Activated CD4-positive, alpha-beta T cell treated with anti-CD3 and anti-CD28 coated beads, Interleukin-2, amount 50 U/mL, for 24 hours (primary cell): Measurements from ENCODE around the gene C10orf120.

Experiments
- DNase-seq, 2 donors: peaks; one replicate each; pipeline ENCODE4 v3.0.0-alpha.2; 2020; ENCODE audit warnings: low read depth in 1 of 2, low spot score in 1 of 2

Gene C10orf120

GRCh38 chr10:122703483-122704448 lies 4.1 kb upstream of the C10orf120 start:
- DNase-seq, result peak in 1 of 2 donors; percentile 42

DNA sequence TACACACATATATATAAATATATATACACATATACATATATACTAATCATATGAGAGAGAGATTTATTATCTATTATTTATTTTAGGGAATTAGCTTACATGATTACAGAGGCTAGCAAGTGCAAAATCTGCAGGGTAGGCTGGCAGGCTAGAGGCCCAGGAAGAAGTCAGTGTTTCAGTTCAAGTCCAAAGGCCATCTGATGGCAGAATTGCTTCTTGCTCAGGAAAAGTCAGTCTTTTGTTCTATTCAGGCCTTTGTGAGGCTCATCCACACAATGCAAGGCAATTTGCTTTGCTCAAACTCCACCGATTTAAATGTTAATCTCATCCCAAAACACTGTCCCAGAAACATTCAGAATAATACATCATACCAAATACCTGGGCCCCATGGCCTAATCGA lies 2.6 kb upstream of the C10orf120 start:
- no peak for DNase-seq

- DNase-seq, result no peak
Measured at GRCh38 chr10:122701652-122702051, 2.0 kb upstream of the C10orf120 start.

GRCh38 chr10:122696687-122697086 lies 3.0 kb downstream of the C10orf120 start:
- no peak for DNase-seq

DNA sequence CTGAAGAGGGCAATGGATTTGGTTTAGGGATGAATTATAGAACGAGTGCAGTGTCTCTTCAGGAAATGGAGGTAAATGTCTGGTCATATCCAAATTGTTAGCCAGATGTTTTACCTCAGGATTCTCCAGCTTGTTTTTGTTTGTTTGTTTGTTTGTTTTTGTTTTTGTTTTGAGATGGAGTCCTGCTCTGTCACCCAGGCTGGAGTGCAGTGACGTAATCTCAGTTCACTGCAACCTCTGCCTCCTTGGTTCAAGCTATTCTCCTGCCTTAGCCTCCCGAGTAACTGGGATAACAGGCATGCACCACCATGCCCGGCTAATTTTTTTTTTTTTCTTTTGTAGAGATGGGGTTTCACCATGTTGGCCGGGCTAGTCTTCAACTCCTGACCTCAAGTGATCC lies 6.9 kb downstream of the C10orf120 start:
- no peak for DNase-seq

- DNase-seq, result no peak
Measured at GRCh38 chr10:122689146-122689820, 10.4 kb downstream of the C10orf120 start.

- no peak for DNase-seq
Measured at GRCh38 chr10:122688293-122688989, 11.2 kb downstream of the C10orf120 start.

GRCh38 chr10:122682522-122682921 lies 17.1 kb downstream of the C10orf120 start:
- no peak for DNase-seq

DNA sequence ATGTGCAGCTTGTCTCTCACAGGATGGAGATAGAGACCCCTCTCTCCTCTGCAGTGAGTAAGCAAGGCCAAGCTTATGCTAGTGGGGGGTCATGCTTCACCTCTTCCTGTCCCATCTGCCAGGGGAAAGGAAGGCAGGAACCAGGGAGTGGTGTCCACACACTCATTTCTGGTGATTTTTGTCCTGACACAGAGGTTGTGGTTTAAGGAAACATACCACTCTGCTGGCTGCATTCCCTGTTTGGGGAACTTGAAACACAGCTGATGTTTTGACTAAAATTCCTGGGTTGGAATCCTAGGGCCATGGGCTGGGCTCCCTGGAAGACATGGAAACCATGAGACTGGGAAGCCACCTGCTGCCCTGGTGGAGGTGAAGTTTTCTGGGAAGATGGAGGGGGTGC lies 21.4 kb downstream of the C10orf120 start:
- DNase-seq, result no peak

DNA sequence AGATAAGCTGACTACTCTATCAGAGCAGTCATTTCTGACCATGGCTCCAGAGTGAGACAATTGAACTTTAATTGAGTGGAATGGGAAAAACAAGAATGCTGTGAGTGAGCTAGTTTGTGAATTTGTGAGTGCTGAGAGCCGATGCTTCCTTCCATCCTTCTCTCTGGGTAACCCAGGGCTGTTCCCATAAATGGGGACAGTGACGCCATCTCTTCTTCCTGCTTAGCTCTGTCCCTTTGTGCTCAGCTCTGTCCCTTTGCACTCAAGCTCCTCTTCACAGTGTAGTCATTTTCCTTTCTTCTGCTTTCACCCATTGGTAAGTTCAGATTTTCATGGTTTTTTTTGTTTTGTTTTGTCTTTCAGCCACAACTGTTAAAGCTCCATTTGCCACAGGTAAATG lies 24.4 kb downstream of the C10orf120 start:
- no peak for DNase-seq

- DNase-seq, result no peak
Measured at GRCh38 chr10:122674781-122675180, 24.9 kb downstream of the C10orf120 start.

DNA sequence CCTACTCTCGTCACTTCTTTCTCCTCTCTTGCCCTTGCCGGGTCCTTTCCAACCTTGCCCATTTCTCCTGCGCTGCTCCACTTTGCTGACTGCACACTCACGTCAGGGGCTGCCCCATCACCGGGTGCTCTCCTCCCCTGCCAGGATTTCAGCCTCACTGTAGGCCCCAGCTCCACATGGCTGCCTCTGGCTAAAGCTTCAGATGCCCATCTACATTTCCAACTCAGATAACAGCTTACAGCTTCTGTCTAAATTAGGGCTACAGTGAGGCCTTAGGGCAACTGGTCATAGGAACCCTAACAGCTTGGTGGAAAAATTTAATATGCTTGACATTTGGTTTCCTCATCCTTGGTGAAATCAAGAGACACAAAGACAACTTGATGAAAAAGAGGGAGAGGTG lies 25.9 kb downstream of the C10orf120 start:
- DNase-seq, result no peak

DNA sequence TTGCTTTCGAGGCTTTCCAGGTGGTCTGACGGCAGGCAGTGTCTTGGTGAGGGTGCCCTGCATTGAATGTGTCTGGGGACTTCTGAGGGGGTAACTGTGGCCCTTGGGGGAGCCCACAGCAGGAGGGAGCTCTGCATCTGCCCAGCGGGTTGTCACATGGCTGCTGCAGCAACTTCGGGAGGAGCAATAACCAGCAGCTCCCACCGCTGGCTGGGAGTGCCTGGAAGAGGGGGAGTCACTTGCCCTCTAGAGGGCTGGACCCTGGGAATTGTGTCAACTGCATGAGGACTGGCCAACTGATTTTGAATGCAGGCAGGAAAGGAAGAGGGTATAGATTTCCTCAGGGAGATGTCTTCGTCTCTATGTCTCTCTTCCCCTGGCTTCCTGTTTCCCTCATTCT lies 26.4 kb downstream of the C10orf120 start:
- DNase-seq, result no peak

DNA sequence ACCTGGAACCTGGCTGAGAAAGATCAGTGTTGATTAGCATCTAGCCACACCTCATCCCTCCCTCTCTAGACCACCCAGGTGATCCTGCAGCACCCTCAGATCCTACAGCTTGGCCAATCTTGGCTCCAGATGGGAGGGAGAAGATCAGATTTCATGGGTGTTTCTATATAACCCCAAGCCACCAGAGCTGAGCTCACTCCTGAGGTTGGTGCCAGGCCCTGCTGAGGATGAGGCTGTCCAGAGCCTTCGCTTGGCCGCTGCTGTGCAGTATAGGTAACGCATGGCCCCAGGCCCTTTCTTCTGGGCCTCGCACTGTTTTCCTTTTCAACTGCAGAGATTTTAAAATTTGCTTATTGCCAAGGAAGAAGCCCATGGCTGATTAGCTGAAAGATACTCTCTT lies 27.0 kb downstream of the C10orf120 start:
- no peak for DNase-seq

DNA sequence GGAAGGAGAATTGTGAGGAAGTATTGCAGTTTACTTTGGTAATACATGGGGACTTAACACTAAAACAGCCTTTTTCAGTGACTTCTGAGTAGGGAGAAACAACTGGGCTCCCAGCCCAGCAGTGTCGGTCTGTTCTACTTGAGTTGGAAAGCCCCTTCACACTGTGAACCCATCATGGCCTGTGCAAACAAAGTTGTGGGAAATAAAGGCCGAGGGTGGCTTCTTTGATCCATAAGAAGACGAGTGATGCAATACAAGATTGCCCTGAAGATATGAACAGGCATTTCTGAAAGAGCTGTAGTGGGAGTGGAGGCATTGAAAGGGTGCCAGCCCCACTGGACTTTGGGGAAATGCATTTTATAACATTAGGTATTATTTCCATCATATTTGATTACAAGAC lies 28.3 kb downstream of the C10orf120 start:
- no peak for DNase-seq

GRCh38 chr10:122669842-122670241 lies 29.8 kb downstream of the C10orf120 start:
- no peak for DNase-seq

DNA sequence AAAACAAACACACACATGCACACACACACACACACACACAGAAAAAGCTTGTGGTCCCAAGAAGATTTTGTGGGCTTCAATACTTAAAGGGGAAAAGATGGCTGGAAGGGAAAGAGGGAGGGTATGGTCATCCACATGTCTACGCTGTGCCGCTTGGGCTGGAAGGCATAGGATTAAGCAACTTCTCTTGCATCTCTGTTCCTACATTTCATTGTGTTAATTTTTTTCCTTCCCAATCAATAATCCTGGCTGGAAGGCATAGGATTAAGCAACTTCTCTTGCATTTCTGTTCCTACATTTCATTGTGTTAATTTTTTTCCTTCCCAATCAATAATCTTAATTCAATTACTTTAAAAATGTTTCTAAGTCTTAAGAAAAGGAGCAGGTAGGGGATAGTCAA lies 30.6 kb downstream of the C10orf120 start:
- DNase-seq, result no peak

- no peak for DNase-seq
Measured at GRCh38 chr10:122665946-122666345, 33.7 kb downstream of the C10orf120 start.

DNA sequence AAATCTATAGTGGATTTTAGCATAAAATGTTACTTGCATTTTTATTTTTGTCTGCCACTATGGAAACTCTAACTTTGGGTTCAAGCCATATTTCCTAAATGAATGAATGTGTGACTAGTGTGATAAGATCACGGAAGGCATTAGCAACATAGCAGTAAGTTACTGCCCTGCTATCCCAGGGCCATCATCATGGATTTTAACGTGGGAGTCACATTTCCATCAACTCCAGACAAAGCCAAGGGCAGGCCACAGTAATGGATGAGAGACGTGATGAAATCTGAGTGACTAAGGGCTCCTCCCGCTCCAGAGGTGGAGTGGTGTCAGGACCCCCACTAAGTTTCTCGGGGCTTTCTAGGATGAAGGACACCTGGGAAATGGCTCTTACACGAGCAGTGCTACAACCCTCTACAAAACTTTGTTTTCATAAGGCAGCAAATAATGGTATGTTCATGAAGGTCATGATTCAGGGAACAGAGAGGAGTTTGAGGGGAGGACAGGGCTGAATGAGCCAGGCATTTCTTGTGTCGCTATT lies 34.3 kb downstream of the C10orf120 start:
- DNase-seq, result no peak

DNA sequence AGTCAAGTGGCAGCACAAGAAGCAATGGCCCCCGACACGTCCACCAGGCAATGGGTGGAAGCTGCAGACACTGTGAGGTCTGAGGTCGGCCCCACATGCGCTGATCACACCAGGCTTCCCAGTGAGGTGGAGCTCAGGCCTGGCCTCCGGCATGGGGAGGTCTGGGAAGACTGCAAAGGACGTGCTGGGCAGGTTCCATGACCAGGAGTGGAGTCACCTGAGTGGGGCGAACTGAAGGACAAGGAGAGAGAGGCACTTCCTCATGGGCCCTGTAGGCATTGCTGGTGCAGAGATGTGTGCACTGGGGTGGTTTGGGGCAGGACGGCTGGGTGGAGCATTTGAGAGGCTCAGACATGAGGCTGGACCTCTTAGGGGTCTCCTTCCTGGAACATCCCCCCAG lies 35.1 kb downstream of the C10orf120 start:
- no peak for DNase-seq

- no peak for DNase-seq
Measured at GRCh38 chr10:122663516-122664130, 36.0 kb downstream of the C10orf120 start.
